ENCODE data around the gene REM2. TPM values are rescaled to one million over a fixed set of nuclear protein-coding genes. Genes with fewer than 3 reads are reported as not detected.
A peak's percentile ranks its signal among the peaks of the same experiment; 100 is the strongest.

REM2 gene
- polyA plus RNA-seq, 3 donors, result 1.8 TPM; not detected in 2

DNA sequence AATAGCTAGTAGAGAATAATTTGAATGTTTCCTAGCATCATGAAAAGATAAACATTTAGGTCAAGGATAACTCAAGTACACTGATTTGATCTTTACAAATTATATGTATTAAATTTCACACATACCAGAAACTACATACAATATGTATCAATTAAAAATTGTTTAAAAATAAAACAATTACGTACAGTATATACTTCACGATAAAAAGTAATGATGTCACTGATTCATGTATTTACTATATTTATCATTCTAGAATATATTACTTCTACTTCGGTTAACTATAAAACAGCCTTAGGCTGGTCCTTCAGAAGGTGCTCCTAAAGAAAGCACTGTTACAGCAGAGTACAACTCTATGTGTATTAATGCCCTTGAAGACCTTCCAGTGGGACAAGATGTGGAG lies 24.4 kb downstream of the REM2 start:
- H3K36me3 Mint-ChIP-seq, result peaks cover 65 to 89% of the 10 kb centered on the region in 2 donors

DNA sequence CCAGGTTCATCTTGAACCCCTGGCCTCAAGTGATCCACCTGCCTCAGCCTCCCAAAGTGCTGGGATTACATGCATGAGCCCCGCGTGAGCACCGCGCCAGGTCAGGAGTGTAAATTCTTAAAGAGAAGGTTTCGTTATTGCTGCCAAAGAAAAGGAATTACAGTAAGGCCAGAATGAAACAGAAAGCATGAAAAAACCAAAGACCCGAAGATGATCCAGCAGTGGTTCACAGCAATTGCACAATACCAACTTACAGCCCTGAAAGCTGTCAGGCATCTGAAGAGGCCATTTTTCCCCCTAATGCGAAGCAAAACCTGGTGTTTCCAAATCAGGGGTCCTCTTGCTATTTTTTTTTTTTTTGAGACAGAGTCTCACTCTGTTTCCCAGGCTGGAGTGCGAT lies 25.6 kb downstream of the REM2 start:
- no peak for TF ChIP-seq CTCF (IDR thresholded peaks at IDR 0.05)
- 0% methylated on average over 7 of the region's 8 CpGs for WGBS (ENCODE audit: insufficient coverage)
- Mint-ChIP-seq H3K36me3 (peaks cover 59 to 85% of the 10 kb centered on the region in 2 donors), H3K9me3 (no peaks in the 10 kb centered on the region), H3K27me3 (ENCODE audit: low read depth in 3 of 3) (no peaks in the 10 kb centered on the region), H3K27ac (peak overlapping the region; percentile 86 to 96 (median 93)), H3K4me1 (peaks cover 22% of the 10 kb centered on the region), H3K4me3 (peak overlapping the region; percentile 78 to 89)
- Histone ChIP-seq H2AFZ (ENCODE audit: insufficient read depth, low read depth, low read length, poor library complexity, severe bottlenecking) (peak overlapping the region; percentile 62), H3K79me2 (ENCODE audit: insufficient read depth, low read length) (peaks cover 73% of the 10 kb centered on the region), H3K27ac (ENCODE audit: low read depth in 1 of 2, low read length in 2 of 2) (peak overlapping the region; percentile 82 to 86), H3K9me3 (replicated peaks in 1 of 2; ENCODE audit: control insufficient read depth in 1 of 2, insufficient read depth in 1 of 2, low read length in 2 of 2) (no peaks in the 10 kb centered on the region), H3K27me3 (ENCODE audit: control insufficient read depth in 2 of 2, insufficient read depth in 2 of 2, low read length in 2 of 2) (no peaks in the 10 kb centered on the region), H3K9ac (ENCODE audit: insufficient read depth, low read length, poor library complexity, severe bottlenecking) (peak overlapping the region; percentile 43), H4K20me1 (ENCODE audit: insufficient read depth, low read length) (peaks cover 3% of the 10 kb centered on the region), H3K4me3 (replicated peaks in 1 of 3; ENCODE audit: low read depth in 2 of 3, low read length in 3 of 3) (peak overlapping the region in 2 of 3 experiments; percentile 29 to 62), H3K4me2 (replicated peaks; ENCODE audit: extremely low read depth, low read length, poor library complexity, severe bottlenecking) (peak overlapping the region; percentile 59), H3K4me1 (ENCODE audit: control insufficient read depth in 1 of 2, insufficient read depth in 2 of 2, low read length in 2 of 2) (peaks cover 21 to 22% of the 10 kb centered on the region in 2 donors), H3K36me3 (replicated peaks in 1 of 2; ENCODE audit: control insufficient read depth in 1 of 2, insufficient read depth in 2 of 2, low read length in 2 of 2) (peaks cover 68 to 80% of the 10 kb centered on the region in 2 donors)
- DNase-seq, result peak; percentile 54 to 74 (median 72)
- intact Hi-C loops (cut with micrococcal nuclease), result no loop called here

More for the DNA sequence above, 24.4 kb downstream of the REM2 start:
- Mint-ChIP-seq H3K27ac (no peak overlapping the region), H3K27me3 (ENCODE audit: low read depth in 3 of 3) (no peaks in the 10 kb centered on the region), H3K4me3 (no peak overlapping the region), H3K9me3 (no peaks in the 10 kb centered on the region), H3K4me1 (peaks cover 21% of the 10 kb centered on the region)
- Histone ChIP-seq H2AFZ (ENCODE audit: insufficient read depth, low read depth, low read length, poor library complexity, severe bottlenecking) (no peak overlapping the region), H3K4me1 (ENCODE audit: control insufficient read depth in 1 of 2, insufficient read depth in 2 of 2, low read length in 2 of 2) (peaks cover 19 to 21% of the 10 kb centered on the region in 2 donors), H3K79me2 (ENCODE audit: insufficient read depth, low read length) (peaks cover 61% of the 10 kb centered on the region), H3K36me3 (replicated peaks in 1 of 2; ENCODE audit: control insufficient read depth in 1 of 2, insufficient read depth in 2 of 2, low read length in 2 of 2) (peaks cover 79 to 91% of the 10 kb centered on the region in 2 donors), H3K4me2 (replicated peaks; ENCODE audit: extremely low read depth, low read length, poor library complexity, severe bottlenecking) (no peak overlapping the region), H3K27ac (ENCODE audit: low read depth in 1 of 2, low read length in 2 of 2) (no peak overlapping the region), H3K4me3 (replicated peaks in 1 of 3; ENCODE audit: low read depth in 2 of 3, low read length in 3 of 3) (no peak overlapping the region), H3K27me3 (ENCODE audit: control insufficient read depth in 2 of 2, insufficient read depth in 2 of 2, low read length in 2 of 2) (no peaks in the 10 kb centered on the region), H3K9ac (ENCODE audit: insufficient read depth, low read length, poor library complexity, severe bottlenecking) (no peak overlapping the region), H3K9me3 (replicated peaks in 1 of 2; ENCODE audit: control insufficient read depth in 1 of 2, insufficient read depth in 1 of 2, low read length in 2 of 2) (no peaks in the 10 kb centered on the region), H4K20me1 (ENCODE audit: insufficient read depth, low read length) (peaks cover 6% of the 10 kb centered on the region)
- no peak for TF ChIP-seq CTCF (IDR thresholded peaks at IDR 0.05)
- DNase-seq, result no peak
- intact Hi-C loops (cut with micrococcal nuclease), result no loop called here
- WGBS (ENCODE audit: insufficient coverage), result no CpG with 5 or more reads among the region's 3 CpGs
